Activated naive CD8-positive, alpha-beta T cell treated with anti-CD3 and anti-CD28 coated beads, Interleukin-2, amount 50 U/mL, for 16 hours (primary cell): ENCODE data around the gene CLP1.
A peak's percentile ranks its signal among the peaks of the same experiment; 100 is the strongest.
"Not testable (repeated sequence)": the region's sequence is repeated elsewhere in the genome, so short reads cannot be mapped to it uniquely, and the experiment has no call there.

Experiments
- DNase-seq: peaks from one replicate; pipeline ENCODE4 v3.0.0-alpha.2; 2020; ENCODE audit warnings: low read depth, low spot score

Gene CLP1

DNA sequence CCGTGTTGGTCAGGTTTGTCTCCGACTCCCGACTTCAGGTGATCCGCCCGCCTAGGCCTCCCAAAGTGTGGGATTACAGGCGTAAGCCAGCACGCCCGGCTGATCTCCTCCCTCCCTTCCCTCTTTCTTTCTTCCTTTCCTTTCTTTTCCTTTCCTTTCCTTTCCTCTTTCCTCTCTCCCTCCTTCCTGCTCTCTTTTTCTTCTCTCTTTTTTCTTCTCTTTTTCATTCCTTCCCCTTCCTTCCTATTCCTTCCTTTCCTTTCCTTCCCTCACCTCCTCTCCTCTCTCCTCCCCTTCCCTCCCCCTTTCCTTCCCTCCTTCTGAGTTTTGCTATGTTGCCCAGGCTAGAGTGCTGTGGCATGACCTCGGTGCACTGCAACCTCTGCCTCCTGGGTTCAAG, 6.4 kb downstream of the CLP1 start:
- DNase-seq = no peak

DNA sequence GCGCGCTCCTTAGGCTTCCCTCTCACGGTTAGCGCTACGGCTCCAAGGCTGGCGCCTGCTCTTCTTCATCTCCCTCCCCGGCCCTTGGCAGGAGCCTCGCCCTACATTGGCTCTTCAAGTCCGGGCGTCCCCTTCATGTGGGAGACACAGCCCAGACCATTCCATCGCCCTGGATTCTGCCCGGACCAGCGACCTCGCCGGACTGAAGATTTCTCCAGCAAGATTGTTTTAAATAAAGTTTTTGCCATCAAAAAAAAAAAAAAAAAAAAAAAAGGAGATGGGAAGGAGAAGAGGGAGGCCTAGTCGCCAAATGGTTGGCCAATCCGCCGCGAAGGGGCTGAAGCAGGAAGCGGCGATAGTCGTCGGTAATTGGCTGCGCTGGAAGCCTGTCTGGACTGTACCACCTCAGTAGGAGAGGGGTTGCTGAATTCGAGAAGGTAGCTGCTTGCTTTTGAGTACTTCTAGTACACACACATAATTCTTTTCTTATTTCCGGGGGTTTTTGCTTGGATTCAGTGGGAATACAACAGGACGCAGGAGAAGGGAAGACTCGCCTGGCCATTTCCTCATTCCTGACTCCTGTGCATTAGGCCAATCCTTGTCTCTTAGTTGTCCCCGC, 9.7 kb downstream of the CLP1 start:
- peak; percentile 75 for DNase-seq

GRCh38 chr11:57667736-57668433, 10.3 kb downstream of the CLP1 start, which contains the start of gene ZDHHC5:
Gene ZDHHC5 (plus strand): TSS chr11:57668114. CDS start chr11:57673091, 4,977 bp downstream.
- DNase-seq = peak; percentile 98

DNA sequence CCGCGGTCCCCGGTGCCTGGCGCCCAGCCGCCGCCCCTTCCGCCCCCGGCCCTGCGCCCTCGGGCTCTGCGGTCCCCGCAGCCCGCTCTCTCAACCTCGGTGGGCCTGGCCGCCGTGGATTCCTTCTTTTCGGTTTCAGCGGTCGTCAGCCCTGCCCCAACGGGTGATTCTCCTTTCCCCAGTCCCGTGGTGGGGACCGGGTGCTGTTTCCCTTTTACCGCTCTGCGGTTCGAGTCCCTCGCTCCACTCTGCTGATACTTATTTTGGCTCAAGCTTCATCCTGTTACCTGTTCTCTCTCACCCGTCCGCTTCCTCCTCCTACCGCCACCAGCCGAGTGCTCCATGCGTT, 10.8 kb downstream of the CLP1 start:
- no peak for DNase-seq

DNA sequence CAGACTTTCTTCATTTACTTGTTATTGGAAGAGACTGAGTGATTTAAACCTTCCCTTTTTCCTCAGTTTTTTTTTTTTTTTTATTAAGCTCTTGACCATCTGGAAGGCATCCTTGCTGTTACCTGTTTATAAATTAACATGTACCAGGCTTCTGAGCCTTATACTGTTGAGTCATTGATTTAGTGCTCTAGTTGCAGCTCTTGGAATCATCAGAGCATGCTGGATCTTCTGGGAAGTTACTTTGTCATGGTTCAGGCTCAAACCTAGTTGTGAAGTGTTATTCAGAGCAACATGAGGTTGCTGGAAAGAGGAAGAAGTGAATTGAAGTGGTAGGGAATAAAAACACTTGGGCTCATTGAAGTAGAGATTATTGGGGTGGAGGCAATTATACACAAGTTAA, 16.7 kb downstream of the CLP1 start:
- no peak for DNase-seq

- no peak for DNase-seq
Measured at GRCh38 chr11:57675176-57675941, 17.8 kb downstream of the CLP1 start.

DNA sequence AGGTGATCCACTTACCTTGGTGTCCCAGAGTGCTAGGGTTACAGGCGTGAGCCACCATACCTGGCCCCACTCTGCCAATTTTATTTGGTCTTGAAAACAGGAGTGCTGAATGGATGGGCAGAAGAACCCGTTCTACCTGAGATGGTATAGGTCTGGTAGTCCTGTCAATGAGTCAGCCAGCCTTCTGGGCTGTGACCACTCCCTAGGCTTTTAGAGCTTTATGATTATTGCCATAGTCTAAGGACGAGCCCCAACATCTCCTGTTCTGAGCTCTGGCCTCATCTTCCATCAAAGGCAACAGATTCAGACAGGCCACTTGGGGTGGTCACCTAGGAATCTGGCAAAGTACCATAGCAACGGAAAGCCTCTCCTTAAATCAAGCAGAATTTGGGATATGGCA, 21.8 kb downstream of the CLP1 start:
- DNase-seq = no peak

GRCh38 chr11:57680552-57680874, 23.0 kb downstream of the CLP1 start:
- no peak for DNase-seq

DNA sequence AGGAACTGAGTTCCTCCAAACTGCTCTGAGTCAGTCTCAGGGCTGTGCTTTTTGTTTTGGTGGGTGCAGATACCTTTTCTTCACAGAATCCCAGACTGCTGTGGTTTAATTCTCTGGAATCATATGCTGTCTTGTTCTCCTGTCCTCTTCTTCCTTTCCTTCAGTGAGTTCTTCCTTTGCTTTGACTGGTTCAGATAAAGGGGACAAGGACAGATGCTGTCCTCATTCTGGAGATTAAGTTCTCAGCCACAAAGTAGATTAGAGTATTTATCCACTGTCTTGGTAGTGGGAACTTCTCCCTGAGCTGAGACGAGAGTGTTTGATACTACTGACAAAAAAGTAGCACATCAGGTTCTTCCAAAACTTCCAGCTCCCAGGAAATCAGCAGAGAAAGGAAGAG, 23.6 kb downstream of the CLP1 start:
- DNase-seq = no peak

DNA sequence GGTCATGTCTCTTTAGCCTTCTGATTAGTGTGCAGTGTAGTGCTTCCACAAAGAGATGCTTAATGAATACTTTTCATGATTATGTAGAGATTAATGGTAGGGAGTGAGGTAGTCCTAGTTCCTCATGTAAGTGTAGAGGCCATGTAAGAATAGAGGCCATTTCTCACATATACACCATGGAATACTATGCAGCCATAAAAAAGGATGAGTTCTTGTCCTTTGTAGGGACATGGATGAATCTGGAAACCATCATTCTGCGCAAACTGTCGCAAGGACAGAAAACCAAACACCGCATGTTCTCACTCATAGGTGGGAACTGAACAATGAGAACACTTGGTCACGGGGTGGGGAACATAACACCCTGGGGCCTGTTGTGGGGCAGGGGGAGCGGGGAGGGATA, 32.9 kb downstream of the CLP1 start:
- not testable (repeated sequence) for DNase-seq

GRCh38 chr11:57698843-57699365, 41.3 kb downstream of the CLP1 start:
- DNase-seq = no peak

GRCh38 chr11:57699813-57700212, 42.3 kb downstream of the CLP1 start:
- DNase-seq = no peak

- DNase-seq = no peak
Measured at GRCh38 chr11:57700425-57700824, 42.9 kb downstream of the CLP1 start.

GRCh38 chr11:57703341-57703740, 45.8 kb downstream of the CLP1 start:
- DNase-seq = no peak

DNA sequence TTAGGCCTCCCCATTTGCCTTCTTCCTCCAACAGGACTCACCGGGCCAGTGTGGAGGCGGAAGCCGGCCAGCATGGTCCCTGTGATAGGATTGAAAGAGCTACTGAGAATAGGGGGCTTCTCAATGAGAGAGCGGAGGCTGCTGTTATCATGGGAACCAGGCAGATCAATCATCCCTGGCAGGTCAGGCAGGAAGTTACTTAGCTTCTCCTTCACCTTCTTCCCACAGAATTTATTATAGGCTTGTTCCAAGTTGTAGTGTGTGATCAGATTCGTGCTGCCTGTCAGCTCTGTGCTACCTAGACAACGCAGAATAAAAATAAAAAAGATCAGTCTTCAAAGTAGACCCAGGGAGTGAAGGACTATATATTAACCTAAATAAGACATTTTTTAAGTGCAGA, 47.4 kb downstream of the CLP1 start:
- no peak for DNase-seq

GRCh38 chr11:57705432-57705831, 47.9 kb downstream of the CLP1 start:
- DNase-seq = not testable (repeated sequence)

DNA sequence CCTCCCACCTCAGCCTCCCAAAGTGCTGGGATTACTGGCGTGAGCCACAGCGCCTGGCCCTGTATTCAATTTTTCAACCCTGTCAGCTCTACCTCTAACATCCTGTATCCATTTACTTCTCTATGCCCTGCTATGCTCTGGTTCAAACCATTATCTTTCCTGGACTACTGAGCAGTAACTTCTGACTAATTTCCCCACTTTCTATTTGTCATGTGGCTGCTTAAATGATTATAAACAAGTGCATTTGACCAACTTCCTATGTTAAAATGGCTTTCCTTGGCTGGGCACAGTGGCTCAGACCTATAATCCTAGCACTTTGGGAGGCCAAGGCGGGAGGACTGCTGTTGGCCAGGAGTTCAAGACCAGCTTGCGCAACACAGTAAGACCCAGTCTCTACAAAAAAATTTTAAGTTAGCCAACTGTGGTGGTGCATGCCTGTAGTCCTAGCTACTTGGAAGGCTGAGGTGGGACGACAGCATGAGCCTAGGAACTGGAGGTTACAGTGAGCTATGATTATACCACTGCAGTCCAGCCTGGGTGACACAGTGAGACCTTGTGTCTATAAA, 52.3 kb downstream of the CLP1 start:
- DNase-seq = no peak
